ENCODE measurements around the gene PCP4. TPM values are rescaled to one million over a fixed set of nuclear protein-coding genes. Genes with fewer than 3 reads are reported as not detected.

PCP4 gene
- polyA plus RNA-seq, 1 donor (not counting 4 experiments of a cell fraction or from before 2014, with no cell fraction given), result not detected

DNA sequence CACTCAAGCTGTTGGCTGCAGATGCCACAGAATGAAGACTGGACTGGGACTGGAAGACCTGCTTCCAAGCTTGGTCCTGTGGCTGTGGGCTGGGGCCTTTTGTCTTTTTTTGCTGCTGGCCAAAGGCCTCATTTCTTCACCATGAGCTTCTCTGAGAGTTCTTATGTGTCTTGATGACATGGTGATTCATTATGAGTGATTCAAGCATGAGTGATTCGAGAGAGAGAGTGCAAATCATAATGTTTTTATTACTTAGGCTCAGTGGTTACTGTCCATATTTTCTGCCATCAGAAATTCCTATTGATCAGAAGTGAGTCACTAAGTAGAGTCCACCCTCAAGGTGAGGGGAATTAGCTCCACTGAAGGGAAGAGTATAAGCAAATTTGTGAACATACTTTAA lies 94.0 kb downstream of the PCP4 start:
- Histone ChIP-seq H2AFZ (ENCODE audit: control insufficient read depth, low read length) (no peak overlapping the region), H3K9ac (ENCODE audit: control insufficient read depth, extremely low read depth, insufficient read depth, low read length) (no peak overlapping the region), H3K36me3 (ENCODE audit: control insufficient read depth in 2 of 2, extremely low read depth in 1 of 2, insufficient read depth in 2 of 2, low read length in 2 of 2) (no peaks in the 10 kb centered on the region), H3K4me3 (ENCODE audit: control insufficient read depth in 2 of 3, extremely low read depth in 1 of 3, insufficient read depth in 2 of 3, low read depth in 1 of 3, low read length in 3 of 3) (no peak overlapping the region), H3K27me3 (ENCODE audit: control insufficient read depth, extremely low read depth, insufficient read depth, low read length) (no peaks in the 10 kb centered on the region), H3K9me3 (ENCODE audit: control insufficient read depth, low read depth, low read length) (no peaks in the 10 kb centered on the region), H3K27ac (ENCODE audit: control insufficient read depth, insufficient read depth, low read length) (no peak overlapping the region), H3K9me1 (ENCODE audit: control insufficient read depth, extremely low read depth, insufficient read depth, low read length) (no peaks in the 10 kb centered on the region), H3K4me2 (ENCODE audit: control insufficient read depth, extremely low read depth, insufficient read depth, low read depth, low read length) (no peak overlapping the region), H3K4me1 (ENCODE audit: control insufficient read depth, extremely low read depth, insufficient read depth, low read length) (no peaks in the 10 kb centered on the region), H3K79me2 (ENCODE audit: control insufficient read depth, insufficient read depth, low read length) (no peaks in the 10 kb centered on the region), H4K20me1 (ENCODE audit: control insufficient read depth, extremely low read depth, insufficient read depth, low read length) (no peaks in the 10 kb centered on the region)
- TF ChIP-seq EZH2 (IDR thresholded peaks at IDR 0.05; ENCODE audit: low read length), result no peak
- TF ChIP-seq, protein P1, sequence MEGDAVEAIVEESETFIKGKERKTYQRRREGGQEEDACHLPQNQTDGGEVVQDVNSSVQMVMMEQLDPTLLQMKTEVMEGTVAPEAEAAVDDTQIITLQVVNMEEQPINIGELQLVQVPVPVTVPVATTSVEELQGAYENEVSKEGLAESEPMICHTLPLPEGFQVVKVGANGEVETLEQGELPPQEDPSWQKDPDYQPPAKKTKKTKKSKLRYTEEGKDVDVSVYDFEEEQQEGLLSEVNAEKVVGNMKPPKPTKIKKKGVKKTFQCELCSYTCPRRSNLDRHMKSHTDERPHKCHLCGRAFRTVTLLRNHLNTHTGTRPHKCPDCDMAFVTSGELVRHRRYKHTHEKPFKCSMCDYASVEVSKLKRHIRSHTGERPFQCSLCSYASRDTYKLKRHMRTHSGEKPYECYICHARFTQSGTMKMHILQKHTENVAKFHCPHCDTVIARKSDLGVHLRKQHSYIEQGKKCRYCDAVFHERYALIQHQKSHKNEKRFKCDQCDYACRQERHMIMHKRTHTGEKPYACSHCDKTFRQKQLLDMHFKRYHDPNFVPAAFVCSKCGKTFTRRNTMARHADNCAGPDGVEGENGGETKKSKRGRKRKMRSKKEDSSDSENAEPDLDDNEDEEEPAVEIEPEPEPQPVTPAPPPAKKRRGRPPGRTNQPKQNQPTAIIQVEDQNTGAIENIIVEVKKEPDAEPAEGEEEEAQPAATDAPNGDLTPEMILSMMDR (optimal IDR thresholded peaks at IDR 0.05 in 1 of 3, IDR thresholded peaks at IDR 0.05 in 1 of 3, conservative IDR thresholded peaks at IDR 0.05 in 1 of 3; ENCODE audit: extremely low read depth in 1 of 3, insufficient read depth in 2 of 3, low read length in 3 of 3), result no peak
- FAIRE-seq, result no peak
- dilution Hi-C loops (cut with MboI; ENCODE audit: extremely low pct_ligation_motif_present, low sequenced_read_pairs), result no loop called here
- DNase-seq (ENCODE audit: low read depth, low spot score), result no peak

- no peak overlapping the region for H3K9ac ChIP-seq (ENCODE audit: control insufficient read depth, extremely low read depth, insufficient read depth, low read length)
- H3K4me3 ChIP-seq (ENCODE audit: control insufficient read depth in 2 of 3, extremely low read depth in 1 of 3, insufficient read depth in 2 of 3, low read depth in 1 of 3, low read length in 3 of 3), result no peak overlapping the region
- no peaks in the 10 kb centered on the region for H3K79me2 ChIP-seq (ENCODE audit: control insufficient read depth, insufficient read depth, low read length)
- H3K4me1 ChIP-seq (ENCODE audit: control insufficient read depth, extremely low read depth, insufficient read depth, low read length), result no peaks in the 10 kb centered on the region
- no peak for DNase-seq (ENCODE audit: low read depth, low spot score)
- H3K27ac ChIP-seq (ENCODE audit: control insufficient read depth, insufficient read depth, low read length), result no peak overlapping the region
- H4K20me1 ChIP-seq (ENCODE audit: control insufficient read depth, extremely low read depth, insufficient read depth, low read length), result no peaks in the 10 kb centered on the region
- H3K4me2 ChIP-seq (ENCODE audit: control insufficient read depth, extremely low read depth, insufficient read depth, low read depth, low read length), result no peak overlapping the region
- H2AFZ ChIP-seq (ENCODE audit: control insufficient read depth, low read length), result no peak overlapping the region
- H3K36me3 ChIP-seq (ENCODE audit: control insufficient read depth in 2 of 2, extremely low read depth in 1 of 2, insufficient read depth in 2 of 2, low read length in 2 of 2), result no peaks in the 10 kb centered on the region
- peaks cover 3% of the 10 kb centered on the region for H3K9me3 ChIP-seq (ENCODE audit: control insufficient read depth, low read depth, low read length)
- FAIRE-seq, result no peak
- dilution Hi-C loops (cut with MboI; ENCODE audit: extremely low pct_ligation_motif_present, low sequenced_read_pairs), result no loop called here
- no peaks in the 10 kb centered on the region for H3K9me1 ChIP-seq (ENCODE audit: control insufficient read depth, extremely low read depth, insufficient read depth, low read length)
- no peak for TF ChIP-seq EZH2 (IDR thresholded peaks at IDR 0.05; ENCODE audit: low read length)
- TF ChIP-seq, protein P1 (optimal IDR thresholded peaks at IDR 0.05 in 1 of 3, IDR thresholded peaks at IDR 0.05 in 1 of 3, conservative IDR thresholded peaks at IDR 0.05 in 1 of 3; ENCODE audit: extremely low read depth in 1 of 3, insufficient read depth in 2 of 3, low read length in 3 of 3), result no peak
- no peaks in the 10 kb centered on the region for H3K27me3 ChIP-seq (ENCODE audit: control insufficient read depth, extremely low read depth, insufficient read depth, low read length)
These were observed 97.8 kb downstream of the PCP4 start for GRCh38 chr21:39965026-39965425.

Measured in keratinocyte (primary cell).